Omental fat pad (tissue), 4 donors: ENCODE results near the gene DCHS2. TPM values are rescaled to one million over a fixed set of nuclear protein-coding genes. Genes with fewer than 3 reads are reported as not detected.

Experiments
- ATAC-seq: fragments of 150-250 bp; one replicate; pipeline ENCODE4 v1.9.1; 2016; ENCODE audit warnings: mild to moderate bottlenecking, moderate library complexity; ENCODE audit not compliant: low FRiP score
- DNase-seq: peaks from one replicate; pipeline ENCODE4 v3.0.0-alpha.2; 2019; ENCODE audit warnings: low spot score
- CTCF ChIP-seq, 3 donors: fragments of 450-650 bp; IDR thresholded peaks; one replicate each; pipeline ENCODE4 v1.5.1; 2016 to 2017; ENCODE audit warnings: antibody characterized with exemption in 3 of 3, mild to moderate bottlenecking in 3 of 3, moderate library complexity in 2 of 3
- total RNA-seq, 4 donors: library from RNA; depleted of rRNA; stranded (reverse); fragments of >200 nt; gene quantifications; one replicate each; pipeline ENCODE4 v1.1.0, GENCODE V29; 2016

The DCHS2 gene
- total RNA-seq, 4 donors from 2014 or later, result 0.06 to 2.0 (median 0.72) TPM

DNA sequence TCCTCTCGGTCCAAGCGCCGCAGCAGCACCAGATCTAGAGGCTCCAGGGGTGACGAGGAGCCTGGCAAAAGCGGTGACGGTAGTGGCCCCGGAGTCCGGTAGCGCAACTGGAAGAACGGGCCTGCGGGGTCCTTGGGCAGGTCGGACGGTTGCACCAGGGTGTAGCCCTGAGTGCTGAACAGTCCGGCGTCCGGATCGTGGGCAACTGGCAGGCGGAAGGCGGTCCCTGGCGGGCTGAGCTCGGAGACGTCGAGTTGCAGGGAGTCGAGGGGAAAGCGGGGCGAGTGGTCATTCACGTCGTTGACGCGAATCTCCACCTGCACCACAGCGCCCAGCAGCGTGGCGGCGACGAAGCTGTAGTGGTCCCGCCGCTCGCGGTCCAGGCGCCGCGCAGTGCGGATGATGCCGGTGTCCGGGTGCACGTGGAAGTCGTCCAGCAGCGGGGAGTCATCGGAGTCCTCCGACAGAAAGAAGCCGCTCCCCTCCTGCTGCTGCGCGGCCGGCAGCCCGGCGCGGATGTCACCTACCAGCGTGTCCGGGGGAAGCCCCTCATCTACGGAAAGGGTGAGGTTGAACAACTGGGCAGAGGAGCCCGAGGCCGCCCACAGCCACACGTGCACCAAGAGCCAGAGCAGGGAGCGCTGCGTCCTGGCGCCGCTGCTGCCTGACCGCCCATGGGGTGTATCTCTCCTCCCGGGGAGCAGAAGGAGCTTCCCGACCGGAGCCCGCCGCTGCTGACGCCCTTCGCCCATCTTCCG, 837 bp downstream of the DCHS2 start:
- DNase-seq (no peak), ATAC-seq (peak; percentile 33)

DNA sequence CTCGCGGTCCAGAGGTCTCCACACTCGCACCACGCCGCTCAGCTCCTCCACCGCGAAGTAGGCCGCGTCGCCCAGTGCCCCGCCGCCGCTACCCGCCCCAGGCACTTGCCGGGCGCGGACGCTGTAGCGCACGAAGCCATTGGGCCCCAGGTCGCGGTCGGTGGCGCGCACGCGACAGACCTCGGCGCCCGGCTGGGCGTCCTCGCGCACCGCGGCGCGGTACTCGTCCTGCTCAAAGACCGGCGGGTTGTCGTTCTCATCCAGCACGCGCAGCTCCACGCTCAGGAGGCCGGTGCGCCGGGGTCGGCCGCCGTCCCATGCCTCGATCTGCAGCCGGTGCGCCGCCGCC, 1.4 kb downstream of the DCHS2 start:
- no peak for DNase-seq

More for the DNA sequence above, 837 bp downstream of the DCHS2 start:
- TF ChIP-seq CTCF (IDR thresholded peaks at IDR 0.05), result no peak

GRCh38 chr4:154489558-154490233, 1.9 kb downstream of the DCHS2 start:
- ATAC-seq (no peak), DNase-seq (no peak)
- TF ChIP-seq CTCF (IDR thresholded peaks at IDR 0.05), result no peak

More for the DNA sequence above, 1.4 kb downstream of the DCHS2 start:
- ATAC-seq, result no peak
- TF ChIP-seq CTCF (IDR thresholded peaks at IDR 0.05), result no peak

DNA sequence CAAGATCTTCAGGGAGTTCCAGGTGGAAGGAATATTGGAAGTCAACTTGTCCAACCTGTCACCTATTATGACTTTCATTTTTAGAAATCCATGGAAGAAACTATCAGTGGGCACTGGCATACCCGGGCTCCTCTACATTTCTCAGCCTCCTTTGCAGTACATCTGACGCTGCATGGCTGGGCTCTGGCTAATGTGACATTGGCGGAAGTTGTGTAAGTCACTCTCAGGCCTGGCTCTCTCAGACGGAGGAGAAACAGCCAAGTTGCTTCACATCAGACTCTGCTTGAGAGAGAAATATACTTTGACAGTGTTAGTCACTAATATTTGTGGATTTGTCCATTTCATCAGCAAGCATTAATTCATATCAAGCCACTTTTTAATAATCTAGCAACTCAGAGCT, 4.5 kb downstream of the DCHS2 start:
- TF ChIP-seq CTCF (IDR thresholded peaks at IDR 0.05), result no peak
- DNase-seq (no peak), ATAC-seq (no peak)

DNA sequence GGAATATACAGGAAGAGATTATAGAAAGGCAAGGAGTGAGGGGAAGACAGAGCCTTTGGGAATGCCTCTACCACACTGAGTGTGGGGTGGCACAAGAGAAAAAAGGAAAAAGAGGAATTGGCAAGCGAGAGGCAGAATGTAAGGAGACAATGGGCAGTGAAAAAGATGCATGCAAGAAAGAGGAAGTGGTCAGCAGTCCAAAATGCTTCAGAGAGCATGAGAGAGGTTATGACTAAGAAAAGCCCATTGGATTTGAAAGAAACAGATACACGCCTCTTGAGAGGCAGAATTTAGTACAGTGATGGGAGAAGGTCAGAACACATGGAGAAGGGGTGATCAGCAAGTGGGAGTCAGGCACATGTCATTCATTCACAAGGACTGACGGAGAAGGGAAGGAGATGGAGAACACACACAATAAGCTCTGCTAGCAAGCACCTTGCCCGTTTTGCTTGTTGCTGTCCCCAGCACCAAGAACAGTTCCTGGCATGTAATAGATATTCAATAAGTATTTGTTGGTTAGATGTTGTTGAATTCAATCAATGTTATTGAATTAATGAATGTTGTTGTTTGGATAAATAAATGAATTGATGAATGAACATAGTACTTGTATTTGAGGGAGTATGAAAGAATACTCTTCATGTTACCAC, 6.3 kb downstream of the DCHS2 start:
- ATAC-seq, result no peak
- TF ChIP-seq CTCF (IDR thresholded peaks at IDR 0.05), result no peak
- DNase-seq, result no peak

- TF ChIP-seq CTCF (IDR thresholded peaks at IDR 0.05), result no peak
- DNase-seq, result no peak
- no peak for ATAC-seq
Observed at GRCh38 chr4:154478547-154478946, 13.1 kb downstream of the DCHS2 start.
